ENCODE measurements around the gene SDR42E2.
A peak's percentile ranks its signal among the peaks of the same experiment; 100 is the strongest.
"Not testable (repeated sequence)": the region's sequence is repeated elsewhere in the genome, so short reads cannot be mapped to it uniquely, and the experiment has no call there.

The SDR42E2 gene

DNA sequence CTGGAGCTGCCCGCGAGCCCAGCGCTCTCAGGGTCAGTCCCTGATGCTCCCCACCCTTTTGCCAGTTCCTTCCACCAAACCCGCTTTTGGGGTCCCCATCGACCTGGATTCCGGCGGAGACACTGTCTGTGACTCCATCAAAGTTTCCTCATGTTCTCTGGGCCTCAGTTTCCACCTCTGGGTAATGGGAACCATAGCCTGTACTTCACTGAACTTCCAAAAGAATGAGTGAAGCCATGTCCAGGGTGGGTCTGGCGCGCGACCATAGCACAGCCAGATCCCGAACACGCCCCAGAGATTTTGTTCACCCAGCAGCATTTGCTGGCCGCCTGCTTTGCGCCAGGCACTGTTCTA is 327 bp downstream of the SDR42E2 start:
- no peak for DNase-seq (ENCODE audit: low read depth)

DNA sequence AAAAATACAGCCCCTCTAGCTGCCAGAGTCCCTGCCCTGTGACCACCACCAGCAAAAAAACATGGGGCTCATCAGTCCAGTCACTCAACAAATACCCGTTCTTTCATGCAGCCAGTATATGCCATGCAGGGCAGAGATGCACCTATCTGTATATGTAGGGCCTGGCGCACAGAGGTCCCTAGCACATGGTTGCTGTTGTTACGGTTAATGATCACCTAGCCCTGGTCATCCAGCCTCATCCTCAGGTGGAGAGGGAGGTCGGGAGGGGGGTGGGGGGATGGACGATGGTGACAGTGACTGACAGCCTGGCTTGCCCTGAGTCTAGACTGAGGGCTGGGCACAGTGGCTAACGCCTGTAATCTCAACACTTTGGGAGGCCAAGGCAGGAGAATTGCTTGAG is 1.5 kb downstream of the SDR42E2 start:
- no peak for DNase-seq (ENCODE audit: low read depth)

DNA sequence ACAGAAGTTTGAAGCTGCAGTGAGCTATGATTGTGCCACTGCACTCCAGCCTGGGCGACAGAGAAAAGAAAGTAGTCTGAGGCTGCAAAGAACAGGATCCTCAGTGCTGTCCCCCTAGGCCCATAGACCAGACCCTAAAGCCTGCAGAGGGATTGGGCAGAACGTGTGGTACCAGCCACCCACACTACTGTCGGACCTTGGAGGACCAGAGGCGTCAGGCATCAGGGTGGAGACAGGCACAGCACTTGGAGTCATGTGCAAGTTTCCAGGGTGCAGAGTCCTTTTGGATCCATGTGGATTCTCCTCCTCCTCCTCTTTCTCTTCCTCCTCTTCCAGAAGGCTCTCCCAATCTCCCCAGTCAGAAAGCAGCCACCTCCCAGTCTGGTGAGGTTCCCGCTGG is 2.2 kb downstream of the SDR42E2 start:
- DNase-seq (ENCODE audit: low read depth), result no peak

DNA sequence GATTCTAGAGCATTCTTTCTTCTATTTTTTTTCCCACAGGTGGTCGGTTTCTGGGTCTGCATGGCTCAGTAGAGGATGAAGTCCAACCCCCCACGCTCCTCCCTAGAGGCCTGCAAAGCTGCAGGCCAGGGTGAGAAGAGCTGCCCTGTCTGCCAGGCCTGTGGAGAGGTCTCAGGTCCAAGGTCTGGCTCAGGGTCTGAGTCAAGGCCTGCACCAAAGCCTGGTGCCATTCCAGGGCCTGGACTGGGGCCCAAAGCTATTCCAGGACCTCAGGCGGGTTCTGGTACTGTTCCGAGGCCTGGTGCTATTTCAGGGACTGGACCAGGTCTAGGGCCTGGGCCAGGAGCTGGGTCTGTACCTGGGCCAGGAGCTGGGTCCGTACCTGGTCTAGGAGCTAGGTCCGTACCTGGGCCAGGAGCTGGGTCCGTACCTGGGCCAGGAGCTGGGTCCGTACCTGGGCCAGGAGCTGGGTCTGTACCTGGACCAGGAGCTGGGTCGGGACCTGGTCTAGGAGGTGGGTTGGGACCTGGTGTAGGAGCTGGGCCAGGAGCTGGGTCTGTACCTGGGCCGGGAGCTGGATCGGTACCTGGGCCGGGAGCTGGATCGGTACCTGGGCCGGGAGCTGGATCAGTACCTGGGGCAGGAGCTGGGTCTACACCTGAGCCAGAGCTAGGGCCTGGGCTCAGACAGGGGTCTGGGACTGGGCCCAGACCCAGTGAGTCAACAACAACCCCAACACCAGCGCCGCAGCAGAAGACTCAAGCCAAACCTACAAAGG is 3.4 kb downstream of the SDR42E2 start:
- DNase-seq (ENCODE audit: low read depth), result no peak

DNA sequence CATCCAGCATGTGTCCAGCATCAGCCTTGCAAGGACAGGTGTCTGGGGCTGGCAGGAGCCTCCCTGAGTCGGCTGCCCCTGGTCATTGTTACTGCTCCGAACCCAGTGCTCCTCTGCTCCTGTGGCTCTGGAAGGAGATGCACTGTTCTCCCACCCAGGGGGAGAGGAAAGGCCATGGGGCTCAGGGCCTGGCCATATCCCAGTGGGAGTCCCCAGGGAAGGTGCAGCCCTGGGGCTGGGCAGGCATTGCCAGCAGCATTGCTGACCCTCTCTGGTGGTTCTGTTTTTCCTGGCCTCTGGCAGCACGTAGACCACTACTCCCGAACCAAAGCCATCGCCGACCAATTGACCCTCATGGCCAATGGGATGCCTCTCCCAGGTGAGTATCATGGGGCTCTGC is 9.6 kb downstream of the SDR42E2 start:
- DNase-seq (ENCODE audit: low read depth), result no peak

DNA sequence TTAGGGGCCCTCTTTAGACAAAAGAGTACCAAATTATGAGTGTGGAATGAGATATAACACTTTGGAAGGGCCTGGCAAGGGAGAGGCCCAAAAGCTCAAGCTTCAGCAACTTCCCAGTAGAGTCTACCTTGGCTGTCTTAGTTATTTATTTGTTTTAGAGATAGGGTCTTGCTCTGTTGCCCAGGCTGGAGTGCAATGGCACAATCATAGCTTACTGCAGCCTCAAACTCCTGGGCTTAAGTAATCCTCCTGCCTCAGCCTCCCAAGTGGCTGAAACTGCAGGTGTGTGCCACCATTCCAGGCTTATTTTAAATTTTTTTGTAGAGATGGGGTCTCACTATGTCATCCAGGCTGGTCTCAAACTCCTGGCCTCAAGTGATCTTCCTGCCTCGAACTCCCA is 10.3 kb downstream of the SDR42E2 start:
- not testable (repeated sequence) for DNase-seq (ENCODE audit: low read depth)

DNA sequence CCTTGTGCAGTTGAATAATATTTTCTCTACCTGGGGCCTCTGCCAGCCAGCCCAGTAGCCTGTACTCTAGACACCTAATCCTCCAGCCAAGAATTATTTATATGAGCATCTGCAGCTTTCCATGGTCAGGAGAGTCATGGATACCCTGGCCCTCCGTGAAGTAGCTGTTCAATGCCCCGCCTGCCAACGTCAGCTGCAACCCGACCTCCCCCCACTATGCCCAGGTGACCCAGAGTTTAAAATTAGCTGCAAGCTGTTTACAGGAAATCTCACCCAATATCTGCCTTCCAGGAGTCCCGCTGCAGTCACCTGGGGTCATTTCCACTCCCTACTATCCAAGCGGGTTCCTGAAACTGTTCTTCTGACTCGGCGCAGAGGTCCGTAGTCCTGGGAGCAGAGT is 12.3 kb downstream of the SDR42E2 start:
- no peak for DNase-seq (ENCODE audit: low read depth)

DNA sequence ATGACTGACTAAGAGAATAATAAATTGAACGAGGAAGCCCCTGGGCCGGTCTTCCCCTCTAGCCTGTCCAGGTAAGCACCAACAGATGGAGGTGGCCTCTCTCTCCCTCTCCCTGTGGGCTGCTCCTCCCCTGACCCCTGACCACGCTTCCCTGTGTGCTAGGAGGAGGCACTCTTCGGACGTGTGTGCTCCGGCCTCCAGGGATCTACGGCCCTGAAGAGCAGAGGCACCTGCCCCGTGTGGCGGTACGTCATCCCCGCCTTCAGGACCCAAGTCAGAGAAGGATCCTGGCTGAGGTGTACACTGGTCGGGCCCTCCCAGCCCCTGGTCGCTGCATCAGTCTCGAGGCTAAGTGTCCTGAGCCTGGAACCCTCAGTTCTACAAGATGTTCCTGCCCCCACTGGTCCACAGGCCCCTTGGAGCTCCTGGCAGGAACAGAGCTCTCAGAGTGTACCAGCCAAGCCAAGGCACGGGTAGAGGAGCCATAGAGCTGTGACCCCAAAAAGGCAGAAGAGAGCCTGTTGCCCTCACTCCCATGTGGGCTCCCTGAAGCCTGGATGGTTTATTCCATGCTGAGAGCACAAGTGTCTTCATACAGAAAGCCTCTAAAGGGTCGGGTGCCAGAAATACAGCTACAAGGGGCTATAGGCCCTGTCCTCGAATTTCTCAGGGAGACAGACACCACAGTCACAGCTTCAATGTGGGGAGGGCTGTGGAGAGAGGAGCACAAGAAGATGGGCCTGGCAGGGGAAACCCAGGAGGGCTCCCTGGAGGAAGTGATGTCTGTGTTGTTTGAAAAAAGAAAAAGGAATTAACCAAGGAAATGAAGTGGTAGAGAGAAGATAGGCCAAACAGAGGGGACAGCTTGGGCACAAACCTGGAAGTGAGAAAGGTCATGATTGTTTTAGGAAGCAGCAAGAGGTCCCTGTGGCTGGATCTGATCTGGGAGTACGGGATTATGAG is 15.9 kb downstream of the SDR42E2 start:
- DNase-seq (ENCODE audit: low read depth), result no peak

DNA sequence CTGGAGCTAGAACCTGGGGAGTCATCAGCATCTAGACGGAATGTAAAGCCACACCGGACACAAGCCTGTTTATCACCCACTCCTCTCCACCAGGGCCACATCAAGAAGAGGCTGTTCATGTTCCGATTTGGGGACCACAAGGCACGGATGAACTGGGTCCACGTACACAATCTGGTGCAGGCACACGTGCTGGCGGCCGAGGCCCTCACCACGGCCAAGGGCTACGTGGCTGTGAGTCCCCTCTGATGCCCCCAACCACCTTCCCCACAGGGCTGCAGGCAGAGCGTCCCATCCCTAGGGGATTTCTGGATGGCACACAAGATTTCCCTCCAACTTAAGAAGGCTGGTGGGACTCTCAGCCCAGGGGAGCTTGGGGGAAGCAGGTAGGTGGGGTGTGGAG is 19.1 kb downstream of the SDR42E2 start:
- no peak for DNase-seq (ENCODE audit: low read depth)

DNA sequence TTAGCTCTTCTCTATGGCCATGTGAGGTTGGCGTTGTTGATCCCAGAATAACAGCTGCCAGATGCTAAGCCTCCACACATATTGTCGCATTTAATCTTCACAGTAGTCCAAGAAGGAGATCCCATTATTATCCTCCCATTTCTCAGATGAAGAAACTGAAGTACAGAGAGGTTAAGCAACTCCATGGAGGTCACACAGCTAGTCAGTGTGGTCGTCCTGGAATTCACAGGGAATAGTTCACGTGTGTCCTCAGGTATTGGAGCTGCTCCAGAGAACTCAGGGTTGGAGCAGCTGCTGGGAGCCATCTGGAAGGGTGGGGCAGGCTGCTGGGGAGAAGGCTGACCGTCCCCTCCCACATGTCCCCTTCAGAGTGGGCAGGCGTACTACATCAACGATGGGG is 19.5 kb downstream of the SDR42E2 start:
- no peak for DNase-seq (ENCODE audit: low read depth)

DNA sequence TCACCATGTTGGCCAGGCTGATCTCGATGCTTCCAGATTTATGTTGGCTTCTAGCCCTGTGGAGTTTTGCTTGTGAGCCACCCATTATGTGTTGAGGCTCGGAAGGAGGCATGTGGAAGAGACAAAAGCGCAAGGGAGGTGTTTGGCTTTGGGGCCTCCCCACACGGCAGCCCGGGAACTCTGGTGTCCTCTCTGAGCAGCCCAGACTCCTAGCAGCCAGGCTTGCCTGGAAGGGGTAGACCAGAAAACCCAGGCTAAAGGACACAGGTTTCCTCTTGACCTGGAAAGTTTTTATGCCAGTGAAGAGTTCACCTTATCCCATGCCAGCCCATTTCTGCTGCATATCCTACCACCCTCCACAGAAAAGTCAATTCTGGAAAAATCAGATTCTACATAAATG is 21.0 kb downstream of the SDR42E2 start:
- no peak for DNase-seq (ENCODE audit: low read depth)

DNA sequence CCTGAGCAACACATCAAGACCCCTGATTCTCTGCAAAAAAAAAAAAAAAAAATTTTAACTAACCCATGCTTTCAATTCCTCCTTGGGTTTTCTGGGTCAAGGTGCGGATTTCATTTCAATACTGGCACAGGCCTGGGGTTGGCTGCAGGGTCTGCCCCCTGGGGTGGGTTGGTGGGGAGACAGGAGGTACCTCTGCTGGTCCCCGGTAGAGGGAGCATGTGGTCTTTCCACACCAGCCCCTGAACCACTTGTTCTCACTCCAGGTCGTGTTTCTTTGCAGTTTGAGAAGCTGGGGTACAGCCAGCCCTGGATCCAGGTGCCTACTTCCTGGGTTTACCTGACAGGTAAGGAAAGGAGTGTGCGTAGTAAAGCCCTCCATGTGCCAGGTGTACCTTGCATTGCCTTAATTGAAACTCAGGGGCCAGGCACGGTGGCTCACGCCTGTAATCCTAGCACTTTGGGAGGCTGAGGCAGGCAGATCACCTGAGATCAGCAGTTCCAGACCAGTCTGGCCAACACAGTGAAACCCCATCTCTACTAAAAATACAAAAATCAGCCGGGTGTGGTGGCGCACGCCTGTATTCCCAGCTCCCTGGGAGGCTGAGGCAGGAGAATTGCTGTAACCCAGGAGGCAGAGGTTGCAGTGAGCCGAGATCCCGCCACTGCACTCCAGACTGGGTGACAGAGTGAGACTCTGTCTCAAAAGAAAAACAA is 21.8 kb downstream of the SDR42E2 start:
- no peak for DNase-seq (ENCODE audit: low read depth)

DNA sequence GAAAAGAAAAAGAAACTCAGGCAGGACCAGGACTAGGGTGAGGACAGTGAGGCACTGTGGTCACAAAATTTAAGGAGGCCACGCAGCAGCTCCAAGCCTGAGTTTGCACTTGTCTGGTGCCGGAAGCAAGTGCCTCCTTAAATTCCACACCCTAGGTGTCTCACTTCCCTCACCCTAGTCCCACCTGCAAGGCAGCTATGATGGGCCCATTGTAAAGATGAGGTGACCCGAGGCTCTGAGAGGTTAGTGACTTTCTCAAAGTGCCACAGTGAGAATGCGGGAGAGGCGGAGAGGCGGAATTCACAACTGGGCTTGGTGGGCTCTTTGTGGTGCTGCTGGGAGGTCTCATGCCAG is 22.3 kb downstream of the SDR42E2 start:
- DNase-seq (ENCODE audit: low read depth), result no peak

DNA sequence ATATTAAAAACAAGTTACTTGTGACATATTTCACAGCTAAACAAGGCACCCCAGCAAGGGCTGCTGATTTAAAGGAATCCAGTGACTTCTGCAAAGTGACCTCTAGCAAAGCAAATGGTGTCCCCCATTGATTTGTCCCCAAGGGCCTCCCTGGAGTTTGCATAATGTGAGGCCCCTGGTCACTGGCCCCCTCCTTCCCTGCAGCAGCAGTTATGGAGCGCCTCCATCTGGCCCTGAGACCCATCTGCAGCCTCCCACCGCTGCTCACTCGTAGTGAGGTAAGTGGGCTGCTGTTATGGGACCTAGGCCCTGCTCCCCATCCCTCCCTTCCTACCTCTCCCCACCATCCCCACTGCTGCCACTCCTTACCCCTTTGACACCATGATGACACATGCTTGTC is 24.2 kb downstream of the SDR42E2 start:
- no peak for DNase-seq (ENCODE audit: low read depth)

DNA sequence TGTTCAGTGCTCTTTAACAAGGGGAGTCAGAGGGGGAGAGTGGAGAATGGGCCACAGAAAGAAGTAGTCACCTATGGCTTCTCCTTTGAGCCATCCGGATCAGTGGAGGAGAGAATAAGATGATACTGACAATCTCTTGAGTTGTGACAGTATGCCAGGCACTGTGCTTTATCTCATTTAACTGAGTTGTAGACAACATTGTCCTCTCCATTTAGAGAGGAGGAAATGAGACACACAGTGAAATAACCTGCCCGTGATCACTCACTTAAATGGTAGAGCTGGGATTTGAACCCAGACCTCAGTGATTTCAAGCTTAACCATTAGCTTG is 25.9 kb downstream of the SDR42E2 start:
- no peak for DNase-seq (ENCODE audit: low read depth)

DNA sequence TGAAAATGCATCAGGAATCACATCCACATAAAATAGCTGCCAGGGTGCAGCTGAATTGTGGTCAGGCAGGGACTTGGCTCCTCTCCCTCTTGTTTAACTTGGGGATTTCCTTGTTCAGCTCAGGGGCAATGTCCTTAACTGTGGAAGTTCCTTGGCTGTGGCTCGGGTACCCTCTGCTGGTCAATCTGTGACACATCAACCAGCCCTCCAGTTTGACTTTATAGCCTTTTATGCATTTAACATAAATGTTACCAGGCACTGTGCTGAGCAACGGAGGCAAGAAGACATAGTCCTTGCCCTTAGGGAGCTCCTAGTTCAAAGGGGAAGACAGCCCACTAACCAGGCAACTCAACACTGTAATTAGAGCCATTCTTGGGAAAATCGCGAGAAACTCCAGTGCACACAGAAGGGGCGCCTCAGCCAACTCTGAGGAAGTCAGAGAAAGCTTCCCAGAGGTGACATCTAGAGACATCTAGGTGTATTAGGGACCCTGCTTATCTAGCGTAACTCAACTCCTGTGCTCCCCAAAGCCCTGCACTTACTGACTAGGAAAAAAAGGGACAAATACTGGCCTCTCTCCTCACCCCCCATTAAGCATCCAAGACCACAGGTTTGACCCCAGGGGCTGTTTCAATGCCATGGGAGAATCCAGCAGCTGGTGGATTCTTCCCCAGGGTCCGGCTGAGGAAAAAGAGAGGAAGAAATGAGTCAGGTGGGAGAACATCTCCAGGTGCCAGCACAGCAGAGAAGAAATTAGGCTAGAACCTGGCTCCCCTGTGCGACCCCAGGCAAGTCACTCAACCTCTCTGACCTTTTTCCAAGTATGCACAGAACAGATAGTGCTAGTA is 26.5 kb downstream of the SDR42E2 start:
- DNase-seq (ENCODE audit: low read depth), result no peak

DNA sequence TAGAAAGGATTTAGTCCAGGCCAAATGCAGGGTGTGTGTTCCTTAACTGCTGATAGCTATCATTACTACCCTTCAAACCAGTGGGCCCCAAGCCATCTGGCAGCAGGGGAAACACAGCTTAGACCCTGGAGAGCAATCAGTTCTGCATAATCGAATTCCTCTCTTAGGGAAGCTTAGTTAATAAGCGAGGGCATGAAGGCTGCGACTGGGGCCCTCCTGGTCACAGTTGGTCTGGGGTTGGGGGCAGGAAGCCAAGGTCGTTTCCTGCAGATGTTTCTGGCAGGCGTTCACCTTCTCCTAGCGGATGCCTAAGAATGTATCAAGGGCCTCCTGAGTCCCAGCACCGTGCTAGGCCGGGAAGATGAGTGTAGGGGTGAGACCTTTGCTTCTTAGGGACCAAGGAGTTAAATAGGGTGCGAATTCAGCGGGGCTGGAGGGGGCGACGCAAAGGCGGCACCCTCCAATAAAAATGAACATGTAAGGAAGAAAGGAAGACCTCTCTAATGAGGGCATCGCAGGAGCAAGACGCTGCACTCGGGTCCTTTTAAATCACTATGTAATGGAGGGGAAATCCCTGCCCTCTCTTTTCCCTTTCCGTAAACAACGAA is 27.3 kb downstream of the SDR42E2 start:
- DNase-seq (ENCODE audit: low read depth), result no peak

DNA sequence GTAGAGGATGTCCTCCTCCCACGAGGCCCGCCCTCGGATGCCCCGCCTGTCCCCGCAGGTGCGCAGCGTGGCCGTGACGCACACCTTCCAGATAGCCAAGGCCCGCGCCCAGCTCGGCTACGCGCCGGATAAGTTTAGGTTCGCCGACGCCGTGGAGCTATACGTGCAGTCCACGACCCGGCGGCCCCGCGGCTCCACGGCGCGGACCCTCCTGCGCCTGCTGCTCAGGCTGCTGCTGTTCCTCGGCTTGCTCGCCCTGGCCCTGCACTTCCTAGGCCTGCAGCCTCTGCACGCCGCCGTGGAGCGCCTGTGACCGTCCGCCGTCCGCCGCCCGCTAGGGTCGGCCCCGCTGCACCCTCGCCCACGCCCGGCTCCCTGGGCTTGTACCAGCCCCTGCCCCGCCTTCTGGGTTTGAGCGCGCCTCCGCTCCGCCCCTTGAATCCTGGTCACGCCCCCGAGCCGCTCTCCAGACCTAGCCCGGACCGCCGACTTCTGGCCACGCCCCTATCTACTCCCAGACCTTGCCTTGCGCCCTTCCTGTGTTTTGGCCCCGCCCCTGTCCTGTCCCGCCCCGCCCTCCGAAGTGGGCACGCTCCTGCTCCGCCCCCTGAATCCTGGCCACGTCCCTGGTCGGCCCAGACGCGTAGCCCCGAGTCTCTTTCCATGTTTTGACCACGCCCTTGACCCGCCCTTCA is 27.9 kb downstream of the SDR42E2 start:
- peak; percentile 97 for DNase-seq (ENCODE audit: low read depth)

DNA sequence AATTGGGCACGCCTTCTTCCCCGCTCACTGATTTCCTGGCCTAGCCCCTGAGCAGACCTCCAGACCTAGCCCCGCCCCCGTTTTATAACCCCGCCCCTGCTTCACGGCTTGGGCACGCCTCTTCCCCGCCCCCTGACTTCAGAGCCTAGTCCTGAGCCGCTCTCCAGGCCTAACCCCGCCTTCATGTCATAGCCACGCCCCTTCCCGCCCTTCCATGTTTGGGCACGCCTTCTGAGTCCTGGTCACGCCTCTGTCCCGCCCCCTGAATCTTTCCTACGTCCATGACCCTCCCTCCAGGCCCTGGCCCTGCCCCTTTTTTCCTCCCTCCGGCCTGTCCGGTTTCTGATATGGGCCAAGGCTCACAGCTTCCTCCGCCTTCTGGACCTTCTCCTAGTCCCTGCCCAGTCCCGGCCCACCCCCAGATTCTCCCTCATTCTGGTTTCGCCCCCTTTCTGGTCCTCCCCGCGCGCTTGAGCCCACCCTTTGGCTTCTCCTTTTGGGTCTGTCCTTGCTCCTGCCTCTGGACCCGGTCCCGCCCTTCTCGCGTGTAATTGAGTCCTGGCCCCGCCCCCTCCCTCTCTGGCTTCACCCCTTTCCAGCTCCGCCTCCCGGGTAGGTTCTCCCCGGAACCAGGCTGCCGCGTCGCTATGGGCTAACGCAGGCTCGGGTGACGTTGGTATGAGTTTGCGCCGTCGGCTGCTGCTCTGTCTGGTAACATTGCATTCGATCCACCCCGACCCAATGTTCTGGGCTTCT is 28.6 kb downstream of the SDR42E2 start:
- peak; percentile 98 for DNase-seq (ENCODE audit: low read depth)
